Measurements from ENCODE around the gene ANXA6. TPM values are rescaled to one million over a fixed set of nuclear protein-coding genes. Genes with fewer than 3 reads are reported as not detected.

Gene ANXA6
- total RNA-seq, 4 donors from 2014 or later, result 359 to 435 (median 375) TPM

GRCh38 chr5:151195622-151196021 lies 38.0 kb upstream of the ANXA6 start:
- Histone ChIP-seq H3K4me1 (peaks cover 0 to 23% (median 9%) of the 10 kb centered on the region in 3 donors), H3K27ac (peak overlapping the region in 3 of 4 donors; percentile 25 to 69 (median 56)), H3K4me3 (no peak overlapping the region), H3K27me3 (no peaks in the 10 kb centered on the region), H3K36me3 (peaks cover 0 to 55% of the 10 kb centered on the region in 2 donors), H3K9me3 (no peaks in the 10 kb centered on the region)
- TF ChIP-seq POLR2AphosphoS5 (IDR thresholded peaks at IDR 0.05) (peak; percentile 72), POLR2A (IDR thresholded peaks at IDR 0.05) (no peak), CTCF (IDR thresholded peaks at IDR 0.05) (no peak)
- peak; percentile 89 for ATAC-seq
- WGBS, 2 donors (ENCODE audit: low coverage in 1 of 2), result 84 to 86% methylated on average over 2 to 4 of the region's 5 CpGs

- no peaks in the 10 kb centered on the region for H3K9me3 ChIP-seq
- TF ChIP-seq EP300 (IDR thresholded peaks at IDR 0.05), result no peak
- no peak for TF ChIP-seq CTCF (IDR thresholded peaks at IDR 0.05)
- no peak for TF ChIP-seq POLR2A (IDR thresholded peaks at IDR 0.05)
- TF ChIP-seq POLR2AphosphoS5 (IDR thresholded peaks at IDR 0.05), result no peak
- H3K4me1 ChIP-seq, result peaks cover 0 to 23% (median 9%) of the 10 kb centered on the region in 3 donors
- no peak overlapping the region for H3K4me3 ChIP-seq
- peaks cover 0 to 51% of the 10 kb centered on the region in 2 donors for H3K36me3 ChIP-seq
- H3K27ac ChIP-seq, result no peak overlapping the region
- no peaks in the 10 kb centered on the region for H3K27me3 ChIP-seq
- no peak for ATAC-seq
Observed at GRCh38 chr5:151192626-151193025, 35.0 kb upstream of the ANXA6 start.

GRCh38 chr5:151191661-151192060 lies 34.1 kb upstream of the ANXA6 start:
- no peaks in the 10 kb centered on the region for H3K9me3 ChIP-seq
- peaks cover 0 to 18% (median 7%) of the 10 kb centered on the region in 3 donors for H3K4me1 ChIP-seq
- no peak overlapping the region for H3K27ac ChIP-seq
- no peaks in the 10 kb centered on the region for H3K27me3 ChIP-seq
- no peak overlapping the region for H3K4me3 ChIP-seq
- WGBS, 2 donors (ENCODE audit: low coverage in 1 of 2), result 100% methylated on average over 1 of the region's 1 CpG; no CpG with 5 or more reads in 1 of the 2 donors
- TF ChIP-seq POLR2AphosphoS5 (IDR thresholded peaks at IDR 0.05), result no peak
- no peak for TF ChIP-seq EP300 (IDR thresholded peaks at IDR 0.05)
- no peak for TF ChIP-seq POLR2A (IDR thresholded peaks at IDR 0.05)
- TF ChIP-seq CTCF (IDR thresholded peaks at IDR 0.05), result no peak
- no peak for ATAC-seq
- peaks cover 0 to 51% of the 10 kb centered on the region in 2 donors for H3K36me3 ChIP-seq

GRCh38 chr5:151189151-151189550 lies 31.6 kb upstream of the ANXA6 start:
- Histone ChIP-seq H3K4me1 (no peaks in the 10 kb centered on the region), H3K4me3 (no peak overlapping the region), H3K9me3 (no peaks in the 10 kb centered on the region), H3K27me3 (no peaks in the 10 kb centered on the region), H3K36me3 (peaks cover 0 to 67% of the 10 kb centered on the region in 2 donors), H3K27ac (no peak overlapping the region)
- TF ChIP-seq EP300 (IDR thresholded peaks at IDR 0.05) (no peak), CTCF (IDR thresholded peaks at IDR 0.05) (no peak), POLR2A (IDR thresholded peaks at IDR 0.05) (no peak), POLR2AphosphoS5 (IDR thresholded peaks at IDR 0.05) (no peak)
- ATAC-seq, result no peak
- WGBS, 2 donors (ENCODE audit: low coverage in 1 of 2), result 83 to 93% methylated on average over 2 of the region's 2 CpGs

GRCh38 chr5:151186538-151186937 lies 29.0 kb upstream of the ANXA6 start:
- no peak overlapping the region for H3K27ac ChIP-seq
- H3K4me3 ChIP-seq, result no peak overlapping the region
- peaks cover 0 to 79% of the 10 kb centered on the region in 2 donors for H3K36me3 ChIP-seq
- H3K9me3 ChIP-seq, result no peaks in the 10 kb centered on the region
- H3K27me3 ChIP-seq, result no peaks in the 10 kb centered on the region
- ATAC-seq, result no peak
- 86 to 96% methylated on average over 4 of the region's 4 CpGs for WGBS, 2 donors (ENCODE audit: low coverage in 1 of 2)
- no peaks in the 10 kb centered on the region for H3K4me1 ChIP-seq
- no peak for TF ChIP-seq CTCF (IDR thresholded peaks at IDR 0.05)
- TF ChIP-seq POLR2A (IDR thresholded peaks at IDR 0.05), result no peak
- TF ChIP-seq POLR2AphosphoS5 (IDR thresholded peaks at IDR 0.05), result no peak
- no peak for TF ChIP-seq EP300 (IDR thresholded peaks at IDR 0.05)

Measured in gastroesophageal sphincter (tissue), 4 donors.